Right lobe of liver (tissue), 6 donors: ENCODE data around the gene CTCFL. TPM values are rescaled to one million over a fixed set of nuclear protein-coding genes. Genes with fewer than 3 reads are reported as not detected.

ENCODE experiments used
- ATAC-seq, 4 donors: fragments of 200-7000 bp; cut with Tn5 transposase; one replicate each; pipeline ENCODE4 v1.9.1; 2020; ENCODE audit warnings: mild to moderate bottlenecking in 4 of 4, moderate library complexity in 4 of 4
- DNase-seq, 3 donors: peaks; one replicate each; pipeline ENCODE4 v3.0.0-alpha.2; 2020
- H3K27ac ChIP-seq, 3 donors: fragments of 200-600 bp; one replicate each; pipeline ENCODE4 v1.8.0; 2022
- H3K27me3 ChIP-seq, 2 donors: fragments of 200-600 bp; one replicate each; pipeline ENCODE4 v1.8.0; 2022
- H3K36me3 ChIP-seq, 4 donors: fragments of 200-600 bp; sonication (generic) in 1 of 4; one replicate each; pipeline versions ENCODE4 v1.5.1 to v1.8.0; 2017 to 2022; ENCODE audit warnings: control low read depth in 1 of 4
- H3K4me1 ChIP-seq, 4 donors: fragments of 200-600 bp; sonication (generic) in 1 of 4; one replicate each; pipeline versions ENCODE4 v1.5.1 to v1.8.0; 2017 to 2022; ENCODE audit warnings: control low read depth in 1 of 4
- H3K4me3 ChIP-seq, 3 donors: fragments of 200-600 bp; one replicate each; pipeline ENCODE4 v1.8.0; 2022
- H3K9me3 ChIP-seq, 4 donors: fragments of 200-600 bp; sonication (generic) in 1 of 4; one replicate each; pipeline versions ENCODE4 v1.5.1 to v1.8.0; 2017 to 2022; ENCODE audit warnings: control low read depth in 1 of 4
- CTCF ChIP-seq, 4 donors: fragments of 200-600 bp in 3 of 4; fragments of 450-650 bp in 1 of 4; IDR thresholded peaks; one replicate each; pipeline versions ENCODE4 v1.5.1 to v1.8.0; 2016 to 2022; ENCODE audit warnings: antibody characterized with exemption in 4 of 4, mild to moderate bottlenecking in 2 of 4
- POLR2A ChIP-seq: fragments of 450-650 bp; IDR thresholded peaks from one replicate; pipeline ENCODE4 v1.6.1; 2017; ENCODE audit warnings: antibody characterized with exemption, mild to moderate bottlenecking
- WGBS: methylation state at CpG from one replicate; pipeline ENCODE4 v1.1.6; 2018; ENCODE audit warnings: low coverage, low lambda C conversion rate; ENCODE audit not compliant: insufficient coverage; ENCODE audit errors: missing lambda C conversion rate; 5-methylcytosine and 5-hydroxymethylcytosine counted together
- intact Hi-C, 2 donors: fragments of 100-400 bp; cut with DNase I; formaldehyde crosslinking; loops; one replicate each; pipeline versions ENCODE4 v1.11.2 to v1.14.1; 2022
- total RNA-seq, 6 experiments: library from RNA; depleted of rRNA in 2 of 6; stranded (reverse); fragments of >200 nt in 2 of 6; fragmentation: NEBNext Ultra II Directional in 3 of 6; extraction: Animal tissue kit (Norgen Biotek cat#: 25700) in 3 of 6; gene quantifications; one replicate each; pipeline versions ENCODE4 v1.1.0 to v1.2.4, GENCODE V29; 2016 to 2023
- donor health status: DM: no; HTN: yes; CAD: no.
- donor health status: DM: no; HTN: no; CAD: no.
- donor health status: DM: no; HTN: no; CAD: no.
- donor health status: DM: no; HTN: yes; CAD: no.
- donor health status: DM: no; HTN: yes; CAD: no.

The CTCFL gene
- total RNA-seq, 6 experiments from 2014 or later = 0.09 to 0.50 (median 0.33) TPM; not detected in 2

- H3K9me3 ChIP-seq = no peaks in the 10 kb centered on the region
- H3K36me3 ChIP-seq = no peaks in the 10 kb centered on the region
- no peak overlapping the region for H3K4me3 ChIP-seq
- no peaks in the 10 kb centered on the region for H3K4me1 ChIP-seq
- DNase-seq = peak in 1 of 3 donors; percentile 31
- ATAC-seq = no peak
- intact Hi-C loops = no loop called here
- no peak overlapping the region for H3K27ac ChIP-seq
- H3K27me3 ChIP-seq = no peaks in the 10 kb centered on the region
- 47% methylated on average over 3 of the region's 6 CpGs for WGBS
- TF ChIP-seq POLR2A = no peak
- no peak for TF ChIP-seq CTCF (IDR thresholded peaks at IDR 0.05)
Measured at GRCh38 chr20:57467742-57468141, 57.2 kb downstream of the CTCFL start.

DNA sequence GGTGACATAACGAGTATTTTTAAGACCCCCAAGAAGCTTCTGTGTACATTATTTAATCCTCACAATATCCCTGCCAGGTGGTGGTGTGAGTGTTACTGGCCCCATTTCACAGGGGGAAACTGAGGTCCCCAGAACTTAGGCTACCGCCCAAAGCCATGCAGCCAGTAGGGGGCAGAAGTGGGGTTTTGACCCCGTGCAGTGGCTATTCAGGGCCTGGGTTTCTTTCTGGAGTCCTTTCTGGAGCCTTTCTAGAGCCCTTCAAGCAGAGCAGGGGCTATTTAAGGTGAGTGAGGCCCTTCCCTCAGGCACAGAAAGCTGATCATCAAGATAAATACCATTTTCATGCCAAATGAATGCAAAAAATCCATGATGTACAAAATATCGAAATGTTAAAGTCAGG, 59.0 kb downstream of the CTCFL start:
- Histone ChIP-seq H3K4me3 (no peak overlapping the region), H3K4me1 (no peaks in the 10 kb centered on the region), H3K36me3 (no peaks in the 10 kb centered on the region), H3K27me3 (no peaks in the 10 kb centered on the region), H3K27ac (no peak overlapping the region), H3K9me3 (no peaks in the 10 kb centered on the region)
- DNase-seq (peak in 1 of 3 donors; percentile 6), ATAC-seq (no peak)
- no peak for TF ChIP-seq POLR2A
- peak in 1 of 4 donors; percentile 11 for TF ChIP-seq CTCF (IDR thresholded peaks at IDR 0.05)
- 70% methylated on average over 4 of the region's 4 CpGs for WGBS
- intact Hi-C loops = no loop called here

DNA sequence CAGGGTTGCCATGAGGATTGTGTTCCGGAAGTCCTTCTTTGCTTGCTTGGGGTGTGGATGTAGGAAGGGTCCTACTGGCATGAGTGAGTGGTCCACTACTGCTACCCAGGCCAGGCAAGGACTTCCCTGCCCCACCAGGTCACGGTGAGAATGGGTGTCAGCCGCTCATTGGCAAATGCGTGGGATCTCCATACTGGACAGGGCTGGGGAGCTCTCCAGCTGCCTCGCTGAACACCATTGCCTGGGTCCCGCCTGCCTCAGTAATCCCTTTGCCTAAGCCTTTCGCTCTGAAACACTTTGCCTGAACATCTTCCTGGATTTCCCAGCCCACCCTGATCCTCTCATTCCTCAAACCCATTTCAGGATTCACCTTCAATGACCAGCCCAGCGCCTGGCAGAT, 59.5 kb downstream of the CTCFL start:
- Histone ChIP-seq H3K9me3 (no peaks in the 10 kb centered on the region), H3K27ac (no peak overlapping the region), H3K4me3 (no peak overlapping the region), H3K27me3 (no peaks in the 10 kb centered on the region), H3K4me1 (no peaks in the 10 kb centered on the region), H3K36me3 (no peaks in the 10 kb centered on the region)
- intact Hi-C loops = no loop called here
- no peak for ATAC-seq
- TF ChIP-seq POLR2A = no peak
- no peak for TF ChIP-seq CTCF (IDR thresholded peaks at IDR 0.05)
- WGBS = 67% methylated on average over 1 of the region's 8 CpGs
- DNase-seq = peak in 1 of 3 donors; percentile 24

- intact Hi-C loops = no loop called here
- H3K27me3 ChIP-seq = no peaks in the 10 kb centered on the region
Measured at GRCh38 chr20:57464642-57465211, 60.2 kb downstream of the CTCFL start.

More at GRCh38 chr20:57464642-57465211, 60.2 kb downstream of the CTCFL start:
- H3K4me1 ChIP-seq = no peaks in the 10 kb centered on the region
- no peaks in the 10 kb centered on the region for H3K9me3 ChIP-seq
- ATAC-seq = peak; percentile 83 to 97 (median 94)
- TF ChIP-seq CTCF (IDR thresholded peaks at IDR 0.05) (peak; percentile 39 to 76 (median 47)), POLR2A (no peak)
- WGBS = 39% methylated on average over 5 of the region's 13 CpGs
- no peaks in the 10 kb centered on the region for H3K36me3 ChIP-seq
- H3K27ac ChIP-seq = no peak overlapping the region
- H3K4me3 ChIP-seq = no peak overlapping the region
- DNase-seq = peak in 2 of 3 donors; percentile 64 to 66
